Measurements from ENCODE around the gene AUTS2. TPM values are rescaled to one million over a fixed set of nuclear protein-coding genes. Genes with fewer than 3 reads are reported as not detected.

Gene AUTS2
- total RNA-seq, 1 experiment from 2014 or later, result 256 TPM

DNA sequence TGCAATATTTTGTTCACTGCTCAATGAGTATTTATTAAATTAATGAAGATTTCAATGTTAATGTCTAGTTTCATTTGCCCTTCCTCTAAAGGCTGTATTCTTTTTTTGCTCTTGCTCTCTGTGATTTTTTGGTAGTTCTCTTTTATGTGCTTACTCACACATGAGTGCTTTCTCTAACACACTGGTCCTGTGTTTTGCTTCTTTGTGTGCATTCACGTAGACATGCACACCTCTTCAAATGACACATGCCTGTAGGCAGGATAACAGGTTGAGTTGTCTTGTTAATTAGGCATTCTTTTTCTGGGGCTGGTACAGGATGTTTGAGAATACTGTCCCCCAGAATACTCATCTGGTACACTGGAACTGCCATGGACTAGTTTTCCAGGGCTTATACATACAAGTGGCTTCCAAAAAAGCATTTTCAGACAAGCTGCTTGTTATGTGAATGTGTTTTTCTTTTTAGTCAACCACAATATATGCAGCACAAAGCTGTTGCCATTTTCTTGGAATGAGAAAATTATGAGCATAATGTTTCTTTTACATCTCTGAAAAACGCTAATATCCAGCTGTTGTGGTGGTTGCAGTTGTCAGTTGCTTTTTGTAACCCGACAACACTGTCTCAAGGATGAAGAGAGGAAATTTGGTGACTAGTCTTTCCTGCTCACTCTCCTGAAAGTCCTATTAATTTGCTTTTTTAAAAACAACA lies 416.4 kb downstream of the AUTS2 start:
- Histone ChIP-seq H3K18ac (ENCODE audit: insufficient read length, low read depth, low read length) (no peak overlapping the region), H3K27me3 (ENCODE audit: insufficient read depth, low read length) (no peaks in the 10 kb centered on the region), H3K14ac (ENCODE audit: insufficient read depth, low read length) (no peak overlapping the region), H3K4me1 (ENCODE audit: insufficient read depth, low read length) (peaks cover 6% of the 10 kb centered on the region; the same call in 1 of the 2 replicates), H3K23me2 (ENCODE audit: insufficient read length, low read depth, low read length, poor library complexity, severe bottlenecking) (no peaks in the 10 kb centered on the region), H2BK20ac (ENCODE audit: low read depth, low read length, poor library complexity, severe bottlenecking) (no peak overlapping the region), H2AK5ac (ENCODE audit: insufficient read length, low read length) (no peak overlapping the region), H3K4ac (ENCODE audit: low read depth, low read length) (no peak overlapping the region), H4K8ac (replicated peaks; ENCODE audit: insufficient read length, low read depth, low read length) (no peak overlapping the region), H3K27ac (ENCODE audit: insufficient read length, low read depth, low read length) (no peak overlapping the region), H3K4me2 (ENCODE audit: insufficient read depth, insufficient read length, low read length) (no peak overlapping the region), H2BK12ac (ENCODE audit: insufficient read length, low read depth, low read length) (no peak overlapping the region), H3K56ac (ENCODE audit: insufficient read length, low read depth, low read length) (no peak overlapping the region), H2BK5ac (ENCODE audit: insufficient read length, low read length) (no peak overlapping the region), H3K23ac (ENCODE audit: insufficient read length, low read depth, low read length) (no peak overlapping the region), H2BK15ac (ENCODE audit: low read depth, low read length) (no peak overlapping the region), H2BK120ac (ENCODE audit: low read depth, low read length, poor library complexity, severe bottlenecking) (no peak overlapping the region), H4K20me1 (ENCODE audit: control insufficient read depth, insufficient read depth, insufficient read length) (no peaks in the 10 kb centered on the region), H3K79me2 (ENCODE audit: insufficient read depth, low read length) (no peaks in the 10 kb centered on the region), H4K91ac (ENCODE audit: insufficient read length, low read depth, low read length) (no peak overlapping the region), H3T11ph (ENCODE audit: low read length) (no peak overlapping the region), H3K9ac (ENCODE audit: extremely low read depth, insufficient read length, low read length) (no peak overlapping the region), H4K5ac (ENCODE audit: insufficient read length, low read depth, low read length) (no peak overlapping the region), H3K79me1 (ENCODE audit: insufficient read depth, low read depth, low read length, poor library complexity, severe bottlenecking) (no peaks in the 10 kb centered on the region), H3K9me3 (ENCODE audit: control insufficient read depth, low read depth, low read length) (no peaks in the 10 kb centered on the region), H2AFZ (ENCODE audit: low read length) (no peak overlapping the region)
- Mint-ChIP-seq H3K27ac (no peak overlapping the region), H3K4me3 (no peak overlapping the region), H3K9me3 (no peaks in the 10 kb centered on the region), H3K36me3 (ENCODE audit: insufficient read depth in 1 of 3, low read depth in 3 of 3) (no peaks in the 10 kb centered on the region), H3K4me1 (peaks cover 21 to 34% of the 10 kb centered on the region in 2 experiments), H3K27me3 (ENCODE audit: low read depth) (no peaks in the 10 kb centered on the region)
- DNase-seq, result no peak
- TF ChIP-seq, protein P1, sequence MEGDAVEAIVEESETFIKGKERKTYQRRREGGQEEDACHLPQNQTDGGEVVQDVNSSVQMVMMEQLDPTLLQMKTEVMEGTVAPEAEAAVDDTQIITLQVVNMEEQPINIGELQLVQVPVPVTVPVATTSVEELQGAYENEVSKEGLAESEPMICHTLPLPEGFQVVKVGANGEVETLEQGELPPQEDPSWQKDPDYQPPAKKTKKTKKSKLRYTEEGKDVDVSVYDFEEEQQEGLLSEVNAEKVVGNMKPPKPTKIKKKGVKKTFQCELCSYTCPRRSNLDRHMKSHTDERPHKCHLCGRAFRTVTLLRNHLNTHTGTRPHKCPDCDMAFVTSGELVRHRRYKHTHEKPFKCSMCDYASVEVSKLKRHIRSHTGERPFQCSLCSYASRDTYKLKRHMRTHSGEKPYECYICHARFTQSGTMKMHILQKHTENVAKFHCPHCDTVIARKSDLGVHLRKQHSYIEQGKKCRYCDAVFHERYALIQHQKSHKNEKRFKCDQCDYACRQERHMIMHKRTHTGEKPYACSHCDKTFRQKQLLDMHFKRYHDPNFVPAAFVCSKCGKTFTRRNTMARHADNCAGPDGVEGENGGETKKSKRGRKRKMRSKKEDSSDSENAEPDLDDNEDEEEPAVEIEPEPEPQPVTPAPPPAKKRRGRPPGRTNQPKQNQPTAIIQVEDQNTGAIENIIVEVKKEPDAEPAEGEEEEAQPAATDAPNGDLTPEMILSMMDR (conservative IDR thresholded peaks at IDR 0.05), result no peak
- WGBS (ENCODE audit: extremely low coverage, insufficient read length, low lambda C conversion rate), result no CpG with 5 or more reads among the region's 3 CpGs

Data from H9 (cell line).